ENCODE measurements around the gene MAP3K10. TPM values are rescaled to one million over a fixed set of nuclear protein-coding genes. Genes with fewer than 3 reads are reported as not detected.

MAP3K10 gene
- total RNA-seq, 1 donor from 2014 or later = 21.7 TPM

DNA sequence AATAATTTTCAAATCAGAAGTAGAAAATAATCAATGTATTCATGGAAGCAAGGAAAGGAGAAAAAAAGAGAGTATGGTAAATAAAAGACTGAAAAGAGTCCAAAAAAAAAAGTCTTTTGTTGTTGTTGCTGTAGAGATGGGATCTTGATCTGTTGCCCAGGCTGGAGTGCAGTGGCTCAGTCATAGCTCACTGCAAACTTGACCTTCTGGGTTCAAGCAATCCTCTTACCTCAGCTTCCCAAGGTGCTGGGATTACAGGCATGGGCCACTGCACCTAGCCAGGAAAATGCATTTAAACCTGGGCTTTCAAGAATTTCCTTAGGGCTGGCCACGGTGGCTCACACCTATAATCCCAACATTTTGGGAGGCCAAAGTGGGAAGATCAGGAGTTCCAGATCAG is 7.0 kb upstream of the MAP3K10 start:
- no peak overlapping the region for H3K4me3 Mint-ChIP-seq (ENCODE audit: low read depth)
- no peaks in the 10 kb centered on the region for H3K36me3 Mint-ChIP-seq (ENCODE audit: low read depth)
- intact Hi-C loops (cut with micrococcal nuclease) = no loop called here
- H3K27ac Mint-ChIP-seq = no peak overlapping the region
- DNase-seq (ENCODE audit: low spot score) = no peak
- peaks cover 4% of the 10 kb centered on the region for H3K27me3 Mint-ChIP-seq (ENCODE audit: low read depth)
- no peaks in the 10 kb centered on the region for H3K9me3 Mint-ChIP-seq
- H3K4me1 Mint-ChIP-seq (ENCODE audit: low read depth) = no peaks in the 10 kb centered on the region

DNA sequence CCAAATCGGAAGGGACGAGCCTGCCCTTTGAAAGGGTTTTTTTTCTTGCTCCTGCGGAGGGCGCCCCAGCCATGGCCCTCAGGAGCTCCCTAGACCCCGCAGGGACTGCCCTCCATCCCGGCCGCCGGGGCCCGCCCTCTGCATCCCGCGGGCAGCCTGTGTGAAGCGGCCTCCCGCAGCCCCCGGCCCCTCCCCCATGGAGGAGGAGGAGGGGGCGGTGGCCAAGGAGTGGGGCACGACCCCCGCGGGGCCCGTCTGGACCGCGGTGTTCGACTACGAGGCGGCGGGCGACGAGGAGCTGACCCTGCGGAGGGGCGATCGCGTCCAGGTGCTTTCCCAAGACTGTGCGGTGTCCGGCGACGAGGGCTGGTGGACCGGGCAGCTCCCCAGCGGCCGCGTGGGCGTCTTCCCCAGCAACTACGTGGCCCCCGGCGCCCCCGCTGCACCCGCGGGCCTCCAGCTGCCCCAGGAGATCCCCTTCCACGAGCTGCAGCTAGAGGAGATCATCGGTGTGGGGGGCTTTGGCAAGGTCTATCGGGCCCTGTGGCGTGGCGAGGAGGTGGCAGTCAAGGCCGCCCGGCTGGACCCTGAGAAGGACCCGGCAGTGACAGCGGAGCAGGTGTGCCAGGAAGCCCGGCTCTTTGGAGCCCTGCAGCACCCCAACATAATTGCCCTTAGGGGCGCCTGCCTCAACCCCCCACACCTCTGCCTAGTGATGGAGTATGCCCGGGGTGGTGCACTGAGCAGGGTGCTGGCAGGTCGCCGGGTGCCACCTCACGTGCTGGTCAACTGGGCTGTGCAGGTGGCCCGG is 815 bp downstream of the MAP3K10 start:
- Mint-ChIP-seq H3K36me3 (ENCODE audit: low read depth) (no peaks in the 10 kb centered on the region), H3K27me3 (ENCODE audit: low read depth) (no peaks in the 10 kb centered on the region), H3K9me3 (no peaks in the 10 kb centered on the region), H3K4me3 (ENCODE audit: low read depth) (peak overlapping the region; percentile 67), H3K4me1 (ENCODE audit: low read depth) (peaks cover 17% of the 10 kb centered on the region), H3K27ac (peak overlapping the region; percentile 38)
- intact Hi-C loops (cut with micrococcal nuclease) = no loop called here
- DNase-seq (ENCODE audit: low spot score) = no peak

DNA sequence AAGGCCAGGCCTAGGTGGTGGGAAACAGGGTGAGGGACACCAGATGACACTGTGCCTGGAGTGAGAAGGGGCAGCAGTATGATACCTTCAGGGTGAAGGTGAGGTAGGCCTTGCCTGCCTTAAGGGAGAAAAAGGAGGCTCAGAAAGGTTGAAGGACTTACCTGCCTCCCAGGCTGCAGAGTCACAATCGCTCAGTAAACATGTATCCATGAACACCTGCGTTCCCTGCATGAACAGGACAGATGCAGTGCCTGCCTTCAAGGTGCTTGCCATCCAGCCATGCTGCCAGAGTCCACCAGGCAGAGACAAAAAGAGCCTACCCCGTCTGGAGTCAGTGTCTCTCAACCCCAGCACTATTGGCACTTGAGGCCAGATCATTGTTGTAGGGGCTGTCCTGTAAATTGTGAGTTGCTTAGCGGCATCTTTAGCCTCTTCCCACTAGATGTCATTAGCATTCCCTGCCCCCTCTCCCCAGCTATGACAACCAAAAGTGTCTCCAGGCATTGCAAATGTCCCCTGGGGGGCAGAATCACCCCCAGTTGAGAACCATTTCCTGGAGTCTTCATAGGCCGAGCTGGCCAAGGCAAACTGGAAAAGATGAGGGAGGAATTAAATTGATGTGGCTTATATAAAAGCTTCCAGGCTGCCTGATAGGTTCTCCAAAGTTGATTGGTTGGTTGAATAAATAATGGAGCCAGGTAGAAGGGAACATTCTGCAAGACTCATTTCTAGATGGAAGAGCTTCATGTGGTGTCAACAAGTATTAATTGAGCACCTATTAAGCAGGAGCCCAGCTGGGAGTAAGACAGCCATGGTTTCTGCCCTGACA is 1.7 kb downstream of the MAP3K10 start:
- H3K27me3 Mint-ChIP-seq (ENCODE audit: low read depth) = no peaks in the 10 kb centered on the region
- no peak for DNase-seq (ENCODE audit: low spot score)
- H3K4me1 Mint-ChIP-seq (ENCODE audit: low read depth) = peaks cover 17% of the 10 kb centered on the region
- H3K9me3 Mint-ChIP-seq = no peaks in the 10 kb centered on the region
- peak overlapping the region; percentile 67 for H3K4me3 Mint-ChIP-seq (ENCODE audit: low read depth)
- peak overlapping the region; percentile 38 for H3K27ac Mint-ChIP-seq
- intact Hi-C loops (cut with micrococcal nuclease) = no loop called here
- H3K36me3 Mint-ChIP-seq (ENCODE audit: low read depth) = no peaks in the 10 kb centered on the region

DNA sequence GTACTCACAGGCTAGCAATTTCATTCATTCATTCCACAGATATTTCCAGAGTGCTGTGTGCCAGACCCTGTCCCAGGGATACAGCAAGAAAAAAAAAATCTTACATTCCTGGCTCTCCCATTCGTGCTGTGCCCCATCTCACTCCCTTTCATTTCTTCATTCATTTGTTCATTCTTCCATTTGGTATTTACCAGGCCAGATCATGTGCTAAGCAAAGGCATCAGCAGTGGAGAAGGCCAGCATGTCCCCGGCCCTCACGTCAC is 2.3 kb downstream of the MAP3K10 start:
- no peak for DNase-seq (ENCODE audit: low spot score)
- Mint-ChIP-seq H3K27me3 (ENCODE audit: low read depth) (no peaks in the 10 kb centered on the region), H3K36me3 (ENCODE audit: low read depth) (no peaks in the 10 kb centered on the region), H3K4me3 (ENCODE audit: low read depth) (peak overlapping the region; percentile 0), H3K27ac (no peak overlapping the region), H3K4me1 (ENCODE audit: low read depth) (peaks cover 17% of the 10 kb centered on the region), H3K9me3 (no peaks in the 10 kb centered on the region)
- intact Hi-C loops (cut with micrococcal nuclease) = no loop called here

DNA sequence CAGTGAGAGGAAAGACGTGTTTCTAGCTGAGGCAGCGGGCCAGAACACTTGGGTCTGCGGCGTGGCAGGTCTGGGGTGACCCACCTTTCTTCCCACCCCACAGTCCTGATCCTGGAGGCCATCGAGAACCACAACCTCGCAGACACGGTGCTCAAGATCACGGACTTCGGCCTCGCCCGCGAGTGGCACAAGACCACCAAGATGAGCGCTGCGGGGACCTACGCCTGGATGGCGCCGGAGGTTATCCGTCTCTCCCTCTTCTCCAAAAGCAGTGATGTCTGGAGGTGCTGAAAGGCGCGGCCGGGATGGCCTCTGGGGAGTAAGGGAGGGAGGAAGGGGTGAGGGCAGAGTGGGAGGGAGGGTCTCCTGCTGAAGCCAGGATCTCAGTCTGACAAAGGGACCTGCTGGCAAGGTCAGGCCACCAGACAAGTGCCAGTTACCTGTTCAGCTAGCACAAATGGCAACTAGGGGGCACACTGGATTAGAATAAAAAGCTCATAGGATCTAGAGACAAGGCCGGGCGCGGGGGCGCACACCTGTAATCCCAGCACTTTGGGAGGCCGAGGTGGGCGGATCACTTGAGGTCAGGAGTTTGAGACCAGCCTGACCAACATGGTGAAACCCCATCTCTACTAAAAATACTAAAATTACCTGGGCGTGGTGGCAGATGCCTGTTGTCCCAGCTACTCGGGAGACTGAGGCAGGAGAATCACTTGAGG is 7.2 kb downstream of the MAP3K10 start:
- Mint-ChIP-seq H3K36me3 (ENCODE audit: low read depth) (peaks cover 6% of the 10 kb centered on the region), H3K4me1 (ENCODE audit: low read depth) (peaks cover 2% of the 10 kb centered on the region), H3K4me3 (ENCODE audit: low read depth) (no peak overlapping the region), H3K27ac (no peak overlapping the region), H3K27me3 (ENCODE audit: low read depth) (no peaks in the 10 kb centered on the region), H3K9me3 (no peaks in the 10 kb centered on the region)
- intact Hi-C loops (cut with micrococcal nuclease) = no loop called here
- no peak for DNase-seq (ENCODE audit: low spot score)

DNA sequence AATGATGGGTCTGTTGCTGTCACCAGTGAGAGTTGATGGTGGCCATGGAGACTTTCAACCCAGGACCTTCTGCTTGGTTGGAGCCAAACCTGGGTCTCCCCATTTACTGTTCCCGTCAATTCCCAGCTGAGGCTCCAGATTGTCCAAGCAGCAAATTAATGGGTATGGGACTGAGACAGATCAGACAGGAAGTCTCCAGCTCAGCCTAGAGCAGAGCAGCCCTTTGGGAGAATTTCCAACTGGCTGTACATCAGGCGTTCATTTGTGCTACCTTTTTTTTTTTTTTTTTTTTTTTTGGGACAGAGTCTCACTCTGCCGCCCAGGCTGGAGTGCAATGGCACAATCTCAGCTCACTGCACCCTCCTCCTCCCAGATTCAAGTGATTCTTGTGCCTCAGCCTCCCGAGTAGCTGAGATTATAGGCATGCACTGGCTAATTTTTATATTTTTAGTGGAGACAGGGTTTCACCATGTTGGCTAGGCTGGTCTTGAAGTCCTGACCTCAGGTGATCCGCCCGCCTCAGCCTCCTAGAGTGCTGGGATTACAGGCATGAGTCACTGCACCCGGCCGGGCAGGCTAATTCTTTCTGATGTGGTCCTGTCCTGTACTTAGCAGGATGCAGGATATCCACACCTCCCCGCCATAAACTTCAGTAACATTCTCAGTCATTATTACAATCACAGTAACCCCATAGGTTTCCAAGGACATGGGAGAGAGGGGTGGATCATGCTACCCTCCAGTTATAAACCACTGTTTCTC is 9.3 kb downstream of the MAP3K10 start:
- Mint-ChIP-seq H3K27ac (no peak overlapping the region), H3K27me3 (ENCODE audit: low read depth) (no peaks in the 10 kb centered on the region), H3K36me3 (ENCODE audit: low read depth) (peaks cover 11% of the 10 kb centered on the region), H3K4me1 (ENCODE audit: low read depth) (no peaks in the 10 kb centered on the region), H3K4me3 (ENCODE audit: low read depth) (no peak overlapping the region), H3K9me3 (no peaks in the 10 kb centered on the region)
- intact Hi-C loops (cut with micrococcal nuclease) = no loop called here
- DNase-seq (ENCODE audit: low spot score) = no peak

DNA sequence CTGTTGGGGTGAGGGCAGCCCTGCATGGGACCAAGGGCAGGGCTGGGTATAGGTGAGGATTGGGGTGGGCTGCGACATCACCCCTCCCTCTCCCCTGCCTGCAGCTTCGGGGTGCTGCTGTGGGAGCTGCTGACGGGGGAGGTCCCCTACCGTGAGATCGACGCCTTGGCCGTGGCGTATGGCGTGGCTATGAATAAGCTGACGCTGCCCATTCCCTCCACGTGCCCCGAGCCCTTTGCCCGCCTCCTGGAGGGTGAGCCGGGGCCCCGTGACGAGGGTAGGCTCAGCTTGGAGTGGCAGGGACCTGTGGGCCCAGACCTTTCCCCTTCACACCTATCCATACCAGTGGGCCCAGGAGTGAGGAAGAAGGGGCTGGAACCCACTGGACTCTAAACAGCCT is 13.2 kb downstream of the MAP3K10 start:
- Mint-ChIP-seq H3K4me1 (ENCODE audit: low read depth) (no peaks in the 10 kb centered on the region), H3K27ac (no peak overlapping the region), H3K9me3 (no peaks in the 10 kb centered on the region), H3K27me3 (ENCODE audit: low read depth) (no peaks in the 10 kb centered on the region), H3K36me3 (ENCODE audit: low read depth) (peaks cover 14% of the 10 kb centered on the region), H3K4me3 (ENCODE audit: low read depth) (no peak overlapping the region)
- DNase-seq (ENCODE audit: low spot score) = no peak
- intact Hi-C loops (cut with micrococcal nuclease) = no loop called here

DNA sequence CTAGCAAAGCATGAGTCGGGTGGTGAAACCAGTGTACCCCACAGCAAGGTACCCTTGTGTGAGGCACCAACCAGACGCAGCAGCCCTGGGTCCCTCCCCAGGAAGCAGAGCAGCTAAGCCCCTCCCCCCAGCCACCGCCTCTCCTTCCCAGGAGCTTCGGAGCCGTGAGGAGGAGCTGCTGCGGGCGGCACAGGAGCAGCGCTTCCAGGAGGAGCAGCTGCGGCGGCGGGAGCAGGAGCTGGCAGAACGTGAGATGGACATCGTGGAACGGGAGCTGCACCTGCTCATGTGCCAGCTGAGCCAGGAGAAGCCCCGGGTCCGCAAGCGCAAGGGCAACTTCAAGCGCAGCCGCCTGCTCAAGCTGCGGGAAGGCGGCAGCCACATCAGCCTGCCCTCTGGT is 14.5 kb downstream of the MAP3K10 start:
- Mint-ChIP-seq H3K4me3 (ENCODE audit: low read depth) (no peak overlapping the region), H3K27me3 (ENCODE audit: low read depth) (no peaks in the 10 kb centered on the region), H3K36me3 (ENCODE audit: low read depth) (peaks cover 19% of the 10 kb centered on the region), H3K27ac (no peak overlapping the region), H3K9me3 (no peaks in the 10 kb centered on the region), H3K4me1 (ENCODE audit: low read depth) (no peaks in the 10 kb centered on the region)
- intact Hi-C loops (cut with micrococcal nuclease) = no loop called here
- DNase-seq (ENCODE audit: low spot score) = no peak

DNA sequence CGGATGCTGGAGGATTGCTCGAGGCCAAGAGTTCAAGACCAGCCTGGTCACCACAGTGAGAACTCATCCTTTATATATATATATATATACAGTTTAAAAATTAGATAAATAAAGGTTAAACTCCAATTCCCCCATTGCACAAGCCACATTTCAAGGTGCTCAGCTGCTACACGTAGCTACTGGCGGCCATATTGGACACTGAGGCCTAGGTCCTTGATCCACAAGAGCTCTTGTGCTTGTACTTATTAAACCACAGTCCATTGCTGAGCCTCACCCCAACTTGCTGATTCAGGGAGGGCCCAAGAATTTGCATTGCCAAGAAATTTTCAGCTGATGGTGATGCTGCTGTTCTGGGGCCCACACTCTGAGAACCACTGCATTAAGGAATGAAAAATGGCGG is 17.4 kb downstream of the MAP3K10 start:
- Mint-ChIP-seq H3K27me3 (ENCODE audit: low read depth) (no peaks in the 10 kb centered on the region), H3K36me3 (ENCODE audit: low read depth) (peaks cover 24% of the 10 kb centered on the region), H3K9me3 (no peaks in the 10 kb centered on the region), H3K27ac (no peak overlapping the region), H3K4me1 (ENCODE audit: low read depth) (no peaks in the 10 kb centered on the region), H3K4me3 (ENCODE audit: low read depth) (no peak overlapping the region)
- intact Hi-C loops (cut with micrococcal nuclease) = no loop called here
- no peak for DNase-seq (ENCODE audit: low spot score)

DNA sequence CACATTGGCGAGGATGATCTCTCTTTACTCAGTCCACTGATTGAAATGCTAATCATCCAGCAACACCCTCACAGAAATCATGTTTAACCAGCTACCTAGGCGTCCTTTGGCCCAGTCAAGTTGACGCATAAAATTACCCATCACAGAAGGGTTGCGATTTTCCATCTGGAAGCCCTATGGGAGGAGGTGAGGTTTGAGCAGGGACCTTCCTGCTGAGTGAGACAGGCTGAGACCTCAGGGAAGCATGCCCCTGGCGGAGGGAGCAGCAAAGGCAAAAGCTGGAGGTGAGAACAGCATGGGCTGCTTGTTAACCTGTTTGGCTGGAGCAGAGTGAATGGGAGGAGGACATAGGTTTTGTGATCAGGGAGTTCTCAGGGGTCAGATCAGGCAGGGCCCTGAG is 19.7 kb downstream of the MAP3K10 start:
- intact Hi-C loops (cut with micrococcal nuclease) = no loop called here
- Mint-ChIP-seq H3K4me1 (ENCODE audit: low read depth) (no peaks in the 10 kb centered on the region), H3K4me3 (ENCODE audit: low read depth) (no peak overlapping the region), H3K36me3 (ENCODE audit: low read depth) (peaks cover 19% of the 10 kb centered on the region), H3K27ac (no peak overlapping the region), H3K27me3 (ENCODE audit: low read depth) (no peaks in the 10 kb centered on the region), H3K9me3 (no peaks in the 10 kb centered on the region)
- no peak for DNase-seq (ENCODE audit: low spot score)

DNA sequence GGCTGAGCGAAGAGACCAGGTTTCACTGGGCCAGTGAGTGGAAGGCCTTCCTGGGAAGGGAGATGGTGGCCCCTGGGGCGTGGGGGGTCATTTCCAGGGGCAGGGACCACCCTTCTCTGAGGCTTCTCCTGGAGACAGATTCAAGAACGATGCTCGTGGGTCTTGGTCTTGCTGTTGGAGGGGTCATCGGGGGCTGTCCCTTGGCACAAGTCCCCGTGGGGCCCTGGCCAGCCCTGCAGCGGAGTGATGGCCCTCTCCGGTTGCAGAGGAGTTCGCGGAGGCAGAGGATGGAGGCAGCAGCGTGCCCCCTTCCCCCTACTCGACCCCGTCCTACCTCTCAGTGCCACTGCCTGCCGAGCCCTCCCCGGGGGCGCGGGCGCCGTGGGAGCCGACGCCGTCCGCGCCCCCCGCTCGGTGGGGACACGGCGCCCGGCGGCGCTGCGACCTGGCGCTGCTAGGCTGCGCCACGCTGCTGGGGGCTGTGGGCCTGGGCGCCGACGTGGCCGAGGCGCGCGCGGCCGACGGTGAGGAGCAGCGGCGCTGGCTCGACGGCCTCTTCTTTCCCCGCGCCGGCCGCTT is 22.1 kb downstream of the MAP3K10 start:
- H3K36me3 Mint-ChIP-seq (ENCODE audit: low read depth) = peaks cover 19% of the 10 kb centered on the region
- H3K27ac Mint-ChIP-seq = no peak overlapping the region
- no peak for DNase-seq (ENCODE audit: low spot score)
- H3K27me3 Mint-ChIP-seq (ENCODE audit: low read depth) = peaks cover 11% of the 10 kb centered on the region
- peaks cover 3% of the 10 kb centered on the region for H3K4me1 Mint-ChIP-seq (ENCODE audit: low read depth)
- no peaks in the 10 kb centered on the region for H3K9me3 Mint-ChIP-seq
- intact Hi-C loops (cut with micrococcal nuclease) = no loop called here
- H3K4me3 Mint-ChIP-seq (ENCODE audit: low read depth) = no peak overlapping the region

DNA sequence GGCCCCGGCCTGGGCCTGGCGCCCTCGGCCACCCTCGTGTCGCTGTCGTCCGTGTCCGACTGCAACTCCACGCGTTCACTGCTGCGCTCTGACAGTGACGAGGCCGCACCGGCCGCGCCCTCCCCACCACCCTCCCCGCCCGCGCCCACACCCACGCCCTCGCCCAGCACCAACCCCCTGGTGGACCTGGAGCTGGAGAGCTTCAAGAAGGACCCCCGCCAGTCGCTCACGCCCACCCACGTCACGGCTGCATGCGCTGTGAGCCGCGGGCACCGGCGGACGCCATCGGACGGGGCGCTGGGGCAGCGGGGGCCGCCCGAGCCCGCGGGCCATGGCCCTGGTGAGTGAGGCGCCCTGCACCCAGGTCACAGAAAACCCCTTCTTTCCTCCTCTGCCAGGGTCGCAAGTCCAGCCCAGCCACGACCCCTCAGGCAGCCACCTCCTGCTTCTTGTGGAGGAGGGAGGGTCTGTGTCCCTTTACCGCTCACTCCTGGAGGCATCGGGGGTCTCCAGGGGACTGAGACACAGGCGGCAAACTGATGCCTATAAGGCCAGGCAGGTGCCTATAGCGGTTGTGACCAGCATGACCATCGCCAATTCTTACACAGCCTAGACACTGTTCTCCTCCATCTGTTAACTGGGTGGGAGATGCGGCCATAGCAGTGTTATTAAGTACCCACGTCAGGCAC is 22.8 kb downstream of the MAP3K10 start:
- Mint-ChIP-seq H3K36me3 (ENCODE audit: low read depth) (peaks cover 15% of the 10 kb centered on the region), H3K4me3 (ENCODE audit: low read depth) (no peak overlapping the region), H3K27me3 (ENCODE audit: low read depth) (peaks cover 16% of the 10 kb centered on the region), H3K27ac (no peak overlapping the region), H3K9me3 (no peaks in the 10 kb centered on the region), H3K4me1 (ENCODE audit: low read depth) (peaks cover 3% of the 10 kb centered on the region)
- intact Hi-C loops (cut with micrococcal nuclease) = no loop called here
- DNase-seq (ENCODE audit: low spot score) = no peak

Measured in activated T-helper 2 cell treated with anti-CD3 and anti-CD28 coated beads, Interferon-gamma antibody, Interleukin-2, Interleukin-4, amounts not matched to agents 10 μg/mL and 5 μg/mL and 100 μg/mL, durations not matched to agents 14 hours and 24 hours and 36 hours (primary cell).